ENCODE data around the gene NEIL3. TPM values are rescaled to one million over a fixed set of nuclear protein-coding genes. Genes with fewer than 3 reads are reported as not detected.

NEIL3 gene
- total RNA-seq, 1 experiment from 2014 or later: 6.3 TPM

GRCh38 chr4:177285953-177286352 is 23.7 kb upstream of the NEIL3 start:
- Histone ChIP-seq H3K14ac (ENCODE audit: insufficient read depth, low read length) (no peak overlapping the region), H3K79me1 (ENCODE audit: insufficient read depth, low read depth, low read length, poor library complexity, severe bottlenecking) (no peaks in the 10 kb centered on the region), H3K4me1 (ENCODE audit: insufficient read depth, low read length) (no peaks in the 10 kb centered on the region), H2AK5ac (ENCODE audit: insufficient read length, low read length) (no peak overlapping the region), H2BK12ac (ENCODE audit: insufficient read length, low read depth, low read length) (no peak overlapping the region), H3K9ac (ENCODE audit: extremely low read depth, insufficient read length, low read length) (no peak overlapping the region), H3K23me2 (ENCODE audit: insufficient read length, low read depth, low read length, poor library complexity, severe bottlenecking) (no peaks in the 10 kb centered on the region), H3K4me2 (ENCODE audit: insufficient read depth, insufficient read length, low read length) (no peak overlapping the region), H3K9me3 (ENCODE audit: control insufficient read depth, low read depth, low read length) (no peaks in the 10 kb centered on the region), H3K18ac (ENCODE audit: insufficient read length, low read depth, low read length) (no peak overlapping the region), H2BK120ac (ENCODE audit: low read depth, low read length, poor library complexity, severe bottlenecking) (no peak overlapping the region), H3T11ph (ENCODE audit: low read length) (no peak overlapping the region), H4K20me1 (ENCODE audit: control insufficient read depth, insufficient read depth, insufficient read length) (no peaks in the 10 kb centered on the region), H2AFZ (ENCODE audit: low read length) (no peak overlapping the region), H3K23ac (ENCODE audit: insufficient read length, low read depth, low read length) (no peak overlapping the region), H2BK15ac (ENCODE audit: low read depth, low read length) (no peak overlapping the region), H4K5ac (ENCODE audit: insufficient read length, low read depth, low read length) (no peak overlapping the region), H3K4ac (ENCODE audit: low read depth, low read length) (no peak overlapping the region), H4K8ac (replicated peaks; ENCODE audit: insufficient read length, low read depth, low read length) (no peak overlapping the region), H2BK20ac (ENCODE audit: low read depth, low read length, poor library complexity, severe bottlenecking) (no peak overlapping the region), H4K91ac (ENCODE audit: insufficient read length, low read depth, low read length) (no peak overlapping the region), H3K27ac (ENCODE audit: insufficient read length, low read depth, low read length) (no peak overlapping the region), H3K56ac (ENCODE audit: insufficient read length, low read depth, low read length) (no peak overlapping the region), H3K79me2 (ENCODE audit: insufficient read depth, low read length) (no peaks in the 10 kb centered on the region), H3K27me3 (ENCODE audit: insufficient read depth, low read length) (no peaks in the 10 kb centered on the region), H2BK5ac (ENCODE audit: insufficient read length, low read length) (no peak overlapping the region)
- Mint-ChIP-seq H3K9me3 (no peaks in the 10 kb centered on the region), H3K4me1 (no peaks in the 10 kb centered on the region), H3K36me3 (ENCODE audit: insufficient read depth in 1 of 3, low read depth in 3 of 3) (no peaks in the 10 kb centered on the region), H3K27me3 (ENCODE audit: low read depth) (no peaks in the 10 kb centered on the region), H3K4me3 (no peak overlapping the region), H3K27ac (no peak overlapping the region)
- WGBS (ENCODE audit: extremely low coverage, insufficient read length, low lambda C conversion rate): no CpG with 5 or more reads among the region's 6 CpGs
- DNase-seq: no peak
- TF ChIP-seq, protein P1, sequence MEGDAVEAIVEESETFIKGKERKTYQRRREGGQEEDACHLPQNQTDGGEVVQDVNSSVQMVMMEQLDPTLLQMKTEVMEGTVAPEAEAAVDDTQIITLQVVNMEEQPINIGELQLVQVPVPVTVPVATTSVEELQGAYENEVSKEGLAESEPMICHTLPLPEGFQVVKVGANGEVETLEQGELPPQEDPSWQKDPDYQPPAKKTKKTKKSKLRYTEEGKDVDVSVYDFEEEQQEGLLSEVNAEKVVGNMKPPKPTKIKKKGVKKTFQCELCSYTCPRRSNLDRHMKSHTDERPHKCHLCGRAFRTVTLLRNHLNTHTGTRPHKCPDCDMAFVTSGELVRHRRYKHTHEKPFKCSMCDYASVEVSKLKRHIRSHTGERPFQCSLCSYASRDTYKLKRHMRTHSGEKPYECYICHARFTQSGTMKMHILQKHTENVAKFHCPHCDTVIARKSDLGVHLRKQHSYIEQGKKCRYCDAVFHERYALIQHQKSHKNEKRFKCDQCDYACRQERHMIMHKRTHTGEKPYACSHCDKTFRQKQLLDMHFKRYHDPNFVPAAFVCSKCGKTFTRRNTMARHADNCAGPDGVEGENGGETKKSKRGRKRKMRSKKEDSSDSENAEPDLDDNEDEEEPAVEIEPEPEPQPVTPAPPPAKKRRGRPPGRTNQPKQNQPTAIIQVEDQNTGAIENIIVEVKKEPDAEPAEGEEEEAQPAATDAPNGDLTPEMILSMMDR (conservative IDR thresholded peaks at IDR 0.05): no peak

Measured in H9 (cell line).